ENCODE results near the gene PALLD.
"Not testable (repeated sequence)": the region's sequence is repeated elsewhere in the genome, so short reads cannot be mapped to it uniquely, and the experiment has no call there.

PALLD gene

DNA sequence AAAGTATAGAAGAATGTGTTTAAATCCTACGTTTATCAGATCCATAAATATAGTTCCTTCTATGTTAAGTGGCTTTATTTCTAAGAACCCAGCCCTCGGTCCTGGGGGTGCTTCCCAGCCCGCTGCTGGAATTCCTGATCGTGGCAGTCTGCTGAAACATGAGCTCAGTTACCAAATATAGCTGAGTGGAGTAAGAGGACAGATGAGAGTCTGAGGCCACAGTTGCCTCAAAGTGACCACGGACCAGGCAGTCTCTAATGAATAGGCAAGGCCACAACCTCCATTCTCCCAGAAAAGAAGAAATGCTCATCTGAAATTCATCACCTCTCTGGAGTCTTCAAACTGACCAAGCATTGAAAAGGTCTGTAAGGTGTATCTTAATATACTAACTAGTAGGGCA, at the start of gene PALLD:
Gene PALLD, plus strand, starts transcription at position 219 of the 400 bp plus-strand sequence.
- no peak for DNase-seq (ENCODE audit: low spot score)
- in situ Hi-C loops (cut with MboI; ENCODE audit: low sequenced_read_pairs, unreplicated experiment) = no loop called here
- TF ChIP-seq, protein P1, sequence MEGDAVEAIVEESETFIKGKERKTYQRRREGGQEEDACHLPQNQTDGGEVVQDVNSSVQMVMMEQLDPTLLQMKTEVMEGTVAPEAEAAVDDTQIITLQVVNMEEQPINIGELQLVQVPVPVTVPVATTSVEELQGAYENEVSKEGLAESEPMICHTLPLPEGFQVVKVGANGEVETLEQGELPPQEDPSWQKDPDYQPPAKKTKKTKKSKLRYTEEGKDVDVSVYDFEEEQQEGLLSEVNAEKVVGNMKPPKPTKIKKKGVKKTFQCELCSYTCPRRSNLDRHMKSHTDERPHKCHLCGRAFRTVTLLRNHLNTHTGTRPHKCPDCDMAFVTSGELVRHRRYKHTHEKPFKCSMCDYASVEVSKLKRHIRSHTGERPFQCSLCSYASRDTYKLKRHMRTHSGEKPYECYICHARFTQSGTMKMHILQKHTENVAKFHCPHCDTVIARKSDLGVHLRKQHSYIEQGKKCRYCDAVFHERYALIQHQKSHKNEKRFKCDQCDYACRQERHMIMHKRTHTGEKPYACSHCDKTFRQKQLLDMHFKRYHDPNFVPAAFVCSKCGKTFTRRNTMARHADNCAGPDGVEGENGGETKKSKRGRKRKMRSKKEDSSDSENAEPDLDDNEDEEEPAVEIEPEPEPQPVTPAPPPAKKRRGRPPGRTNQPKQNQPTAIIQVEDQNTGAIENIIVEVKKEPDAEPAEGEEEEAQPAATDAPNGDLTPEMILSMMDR (IDR thresholded peaks at IDR 0.05; ENCODE audit: borderline replicate concordance, control extremely low read depth, extremely low read depth, insufficient read depth, missing control alignments) = no peak

DNA sequence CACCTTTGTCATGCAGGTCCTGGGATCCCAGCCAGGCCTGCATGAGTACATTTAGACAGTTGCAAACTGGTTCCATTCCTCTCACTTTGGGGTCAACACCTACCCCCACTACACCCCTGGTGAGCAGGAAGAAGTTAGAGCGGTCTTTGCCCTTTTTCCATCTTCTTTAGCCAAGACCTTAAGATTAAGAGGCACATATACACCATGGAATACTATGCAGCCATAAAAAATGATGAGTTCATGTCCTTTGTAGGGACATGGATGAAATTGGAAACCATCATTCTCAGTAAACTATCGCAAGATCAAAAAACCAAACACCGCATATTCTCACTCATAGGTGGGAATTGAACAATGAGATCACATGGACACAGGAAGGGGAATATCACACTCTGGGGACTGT, 47.8 kb upstream of the PALLD start:
- in situ Hi-C loops (cut with MboI; ENCODE audit: low sequenced_read_pairs, unreplicated experiment); DNase-seq (ENCODE audit: low spot score): not testable (repeated sequence)

- TF ChIP-seq, protein P1 (IDR thresholded peaks at IDR 0.05; ENCODE audit: borderline replicate concordance, control extremely low read depth, extremely low read depth, insufficient read depth, missing control alignments) = no peak
- no peak for DNase-seq (ENCODE audit: low spot score)
- in situ Hi-C loops (cut with MboI; ENCODE audit: low sequenced_read_pairs, unreplicated experiment) = no loop called here
These were observed 47.0 kb upstream of the PALLD start for GRCh38 chr4:168449719-168450452.

DNA sequence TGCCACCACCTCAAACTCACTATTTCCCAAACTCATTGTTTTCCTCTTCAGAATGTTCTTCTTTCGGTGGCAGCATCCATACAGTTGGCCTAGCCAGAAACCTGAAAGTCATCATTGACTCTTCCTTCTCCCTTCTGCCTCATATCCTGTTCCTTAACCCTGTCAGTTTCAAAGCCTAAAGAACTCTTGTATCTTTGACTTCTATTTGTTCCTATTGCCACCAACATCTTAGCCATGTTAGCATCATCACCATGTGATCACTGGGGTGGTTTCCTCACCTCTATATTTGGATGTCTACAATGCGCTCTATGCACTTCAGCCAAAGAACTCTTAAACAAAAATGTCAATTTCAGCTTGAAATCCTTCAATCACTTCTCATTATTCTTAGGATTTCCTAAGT, 45.5 kb upstream of the PALLD start:
- no peak for DNase-seq (ENCODE audit: low spot score)
- TF ChIP-seq, protein P1 (IDR thresholded peaks at IDR 0.05; ENCODE audit: borderline replicate concordance, control extremely low read depth, extremely low read depth, insufficient read depth, missing control alignments) = no peak
- in situ Hi-C loops (cut with MboI; ENCODE audit: low sequenced_read_pairs, unreplicated experiment) = no loop called here

GRCh38 chr4:168451744-168452390, 45.0 kb upstream of the PALLD start:
- in situ Hi-C loops (cut with MboI; ENCODE audit: low sequenced_read_pairs, unreplicated experiment) = no loop called here
- no peak for DNase-seq (ENCODE audit: low spot score)
- TF ChIP-seq, protein P1 (IDR thresholded peaks at IDR 0.05; ENCODE audit: borderline replicate concordance, control extremely low read depth, extremely low read depth, insufficient read depth, missing control alignments) = no peak

GRCh38 chr4:168453146-168453545, 43.7 kb upstream of the PALLD start:
- no peak for DNase-seq (ENCODE audit: low spot score)
- TF ChIP-seq, protein P1 (IDR thresholded peaks at IDR 0.05; ENCODE audit: borderline replicate concordance, control extremely low read depth, extremely low read depth, insufficient read depth, missing control alignments) = no peak
- in situ Hi-C loops (cut with MboI; ENCODE audit: low sequenced_read_pairs, unreplicated experiment) = no loop called here

GRCh38 chr4:168458256-168458655, 38.6 kb upstream of the PALLD start:
- DNase-seq (ENCODE audit: low spot score); in situ Hi-C loops (cut with MboI; ENCODE audit: low sequenced_read_pairs, unreplicated experiment): not testable (repeated sequence)

All from GM13976 (cell line).